A549 (cell line): ENCODE results near the gene SULF2. TPM values are rescaled to one million over a fixed set of nuclear protein-coding genes. Genes with fewer than 3 reads are reported as not detected.

Experiments
- ATAC-seq, 2 experiments: fragments of 200-7000 bp in 1 of 2; fragments of >200 bp in 1 of 2; cut with Nextera tagmentation in 1 of 2; cut with Tn5 transposase in 1 of 2; 3 replicates each; pipeline versions ENCODE4 v1.8.0 to v1.9.1; 2018 to 2020; ENCODE audit warnings: mild to moderate bottlenecking in 1 of 2, moderate library complexity in 1 of 2
- CTCF ChIA-PET: fragments of 300-600 bp; sonication (Branson Sonifier 250); formaldehyde crosslinking; extraction: SDS; loops from one replicate; lab custom pipeline; 2021; ENCODE audit warnings: antibody characterized with exemption, inconsistent platforms; lab: Yijun Ruan, JAX
- POLR2A ChIA-PET: fragments of 350-600 bp; formaldehyde crosslinking; extraction: SDS; loops from one replicate; lab custom pipeline; 2021; ENCODE audit warnings: antibody characterized with exemption, inconsistent platforms; lab: Yijun Ruan, JAX
- DNase-seq, 2 experiments: peaks; one replicate each; pipeline versions ENCODE4 v3.0.0 to v3.0.0-alpha.2; 2011 to 2016; ENCODE audit warnings: low read depth in 1 of 2, low spot score in 1 of 2
- FAIRE-seq: peaks from 2 replicates; lab custom pipeline; 2011; peaks lifted over from hg19 to GRCh38; lab: Jason Lieb, UNC
- H3K27ac ChIP-seq, 2 experiments: fragments of >200 bp; sonication (Bioruptor Twin); formaldehyde crosslinking; 3 replicates each; pipeline ENCODE4 v1.5.1; 2016 to 2017
- H3K4me1 ChIP-seq: fragments of >200 bp; sonication (Bioruptor Twin); formaldehyde crosslinking; 3 replicates; pipeline ENCODE4 v1.6.1; 2016
- H3K4me2 ChIP-seq: fragments of >200 bp; sonication (Bioruptor Twin); formaldehyde crosslinking; 3 replicates; pipeline ENCODE4 v1.6.1; 2016
- H3K4me3 ChIP-seq: fragments of >200 bp; sonication (Bioruptor Twin); formaldehyde crosslinking; 3 replicates; pipeline ENCODE4 v1.5.1; 2016
- H3K9me3 ChIP-seq: fragments of >200 bp; sonication (Bioruptor Twin); formaldehyde crosslinking; 3 replicates; pipeline ENCODE4 v1.6.1; 2016
- BHLHE40 ChIP-seq: IDR thresholded peaks from 2 replicates; pipeline ENCODE4 v1.6.1; 2012; ENCODE audit warnings: low read depth, low read length, inconsistent platforms
- CEBPB ChIP-seq, 2 experiments: fragments of >200 bp in 1 of 2; sonication (Bioruptor Twin) in 1 of 2; formaldehyde crosslinking in 1 of 2; IDR thresholded peaks; 2 replicates each; pipeline ENCODE4 v1.6.1; 2012 to 2016
- ESRRA ChIP-seq: fragments of 150-350 bp; IDR thresholded peaks from 2 replicates; pipeline ENCODE4 v1.6.1; 2014; ENCODE audit warnings: mild to moderate bottlenecking, low read length, borderline replicate concordance
- FOSB ChIP-seq: fragments of 250-450 bp; sonication (Bioruptor Pico); IDR thresholded peaks from 2 replicates; pipeline ENCODE4 v1.5.0; 2020; ENCODE audit warnings: mild to moderate bottlenecking, moderate library complexity
- FOXS1 ChIP-seq: fragments of 250-450 bp; sonication (Bioruptor Pico); IDR thresholded peaks from 2 replicates; pipeline ENCODE4 v1.5.0; 2020; ENCODE audit warnings: mild to moderate bottlenecking, moderate library complexity
- GATA3 ChIP-seq: IDR thresholded peaks from 2 replicates; pipeline ENCODE4 v1.6.1; 2012; ENCODE audit warnings: borderline replicate concordance
- HDAC2 ChIP-seq: fragments of 200-600 bp; sonication (generic); IDR thresholded peaks from 2 replicates; pipeline ENCODE4 v1.6.1; 2016
- JUN ChIP-seq, 2 experiments: fragments of >200 bp; sonication (Bioruptor Twin); formaldehyde crosslinking; IDR thresholded peaks; 2 replicates in 1 of 2; 3 replicates in 1 of 2; pipeline ENCODE4 v1.6.1; 2016 to 2017
- KDM1A ChIP-seq: fragments of 200-600 bp; sonication (generic); IDR thresholded peaks from 2 replicates; pipeline ENCODE4 v1.6.1; 2016; ENCODE audit warnings: low read depth, mild to moderate bottlenecking
- KDM5A ChIP-seq: fragments of 200-600 bp; sonication (generic); IDR thresholded peaks from 2 replicates; pipeline ENCODE4 v1.6.1; 2016; ENCODE audit warnings: antibody characterized with exemption, mild to moderate bottlenecking
- MAFK ChIP-seq: fragments of 450-650 bp; IDR thresholded peaks from 2 replicates; pipeline ENCODE4 v1.6.1; 2014; ENCODE audit not compliant: partially characterized antibody
- NFE2L2 ChIP-seq: fragments of 150-350 bp; conservative IDR thresholded peaks from 2 replicates; pipeline ENCODE4 v1.6.1; 2014; ENCODE audit warnings: low read length
- NPAS2 ChIP-seq: fragments of 250-450 bp; sonication (Bioruptor Pico); IDR thresholded peaks from 2 replicates; pipeline ENCODE4 v1.8.0; 2022; ENCODE audit warnings: mild to moderate bottlenecking, moderate library complexity, borderline replicate concordance
- RAD21 ChIP-seq, 2 experiments: fragments of >200 bp in 1 of 2; sonication (Bioruptor Twin) in 1 of 2; formaldehyde crosslinking in 1 of 2; IDR thresholded peaks in 1 of 2; conservative IDR thresholded peaks in 1 of 2; 2 replicates in 1 of 2; 3 replicates in 1 of 2; pipeline ENCODE4 v1.6.1; 2012 to 2018; ENCODE audit warnings: inconsistent platforms in 1 of 2
- RARB ChIP-seq: fragments of 250-450 bp; sonication (Bioruptor Pico); IDR thresholded peaks from 2 replicates; pipeline ENCODE4 v1.8.0; 2021; ENCODE audit warnings: mild to moderate bottlenecking, moderate library complexity
- RFX5 ChIP-seq: fragments of 450-650 bp; IDR thresholded peaks from 2 replicates; pipeline ENCODE4 v1.7.1; 2014; ENCODE audit warnings: antibody characterized with exemption, mild to moderate bottlenecking, moderate library complexity
- RNF2 ChIP-seq: fragments of 200-600 bp; sonication (generic); IDR thresholded peaks from 2 replicates; pipeline ENCODE4 v1.6.1; 2016; ENCODE audit warnings: low read depth, mild to moderate bottlenecking, antibody characterized with exemption, moderate library complexity, borderline replicate concordance
- SMC3 ChIP-seq: fragments of >200 bp; sonication (Bioruptor Twin); formaldehyde crosslinking; IDR thresholded peaks from 3 replicates; pipeline ENCODE4 v1.6.1; 2018; ENCODE audit warnings: inconsistent platforms
- TFCP2L1 ChIP-seq: fragments of 250-450 bp; sonication (Bioruptor Pico); IDR thresholded peaks from 2 replicates; pipeline ENCODE4 v1.5.0; 2021; ENCODE audit warnings: mild to moderate bottlenecking
- WGBS: methylation state at CpG from one replicate; pipeline ENCODE4 v1.1.6; 2017; ENCODE audit errors: missing lambda C conversion rate; 5-methylcytosine and 5-hydroxymethylcytosine counted together
- polyA plus RNA-seq, 4 experiments: library from polyadenylated mRNA; depleted of rRNA in 3 of 4; stranded (reverse); fragments of >200 nt; fragmentation: RNase III in 1 of 4; extraction: RNeasy Plus Mini Kit Qiagen cat#74134 plus additional on column Dnase treatment in 1 of 4; gene quantifications; 2 replicates in 3 of 4; 3 replicates in 1 of 4; pipeline ENCODE4 v1.2.3, GENCODE V29; 2011 to 2017
- TF ChIP-seq, protein P1 (sequence below): IDR thresholded peaks from 2 replicates; pipeline ENCODE4 v1.6.1; 2012
- TF ChIP-seq, protein P2 (sequence below): fragments of 250-450 bp; sonication (Bioruptor Pico); IDR thresholded peaks from 2 replicates; pipeline ENCODE4 v1.5.0; 2021; ENCODE audit warnings: mild to moderate bottlenecking, moderate library complexity, borderline replicate concordance
- TF ChIP-seq, protein P3 (sequence below): fragments of >200 bp; sonication (Bioruptor Twin); formaldehyde crosslinking; IDR thresholded peaks from 3 replicates; pipeline ENCODE4 v1.5.1; 2016

Gene SULF2
- polyA plus RNA-seq, 2 of the 4 experiments (the other 2 are of a cell fraction) = 5.8 to 16.8 TPM

DNA sequence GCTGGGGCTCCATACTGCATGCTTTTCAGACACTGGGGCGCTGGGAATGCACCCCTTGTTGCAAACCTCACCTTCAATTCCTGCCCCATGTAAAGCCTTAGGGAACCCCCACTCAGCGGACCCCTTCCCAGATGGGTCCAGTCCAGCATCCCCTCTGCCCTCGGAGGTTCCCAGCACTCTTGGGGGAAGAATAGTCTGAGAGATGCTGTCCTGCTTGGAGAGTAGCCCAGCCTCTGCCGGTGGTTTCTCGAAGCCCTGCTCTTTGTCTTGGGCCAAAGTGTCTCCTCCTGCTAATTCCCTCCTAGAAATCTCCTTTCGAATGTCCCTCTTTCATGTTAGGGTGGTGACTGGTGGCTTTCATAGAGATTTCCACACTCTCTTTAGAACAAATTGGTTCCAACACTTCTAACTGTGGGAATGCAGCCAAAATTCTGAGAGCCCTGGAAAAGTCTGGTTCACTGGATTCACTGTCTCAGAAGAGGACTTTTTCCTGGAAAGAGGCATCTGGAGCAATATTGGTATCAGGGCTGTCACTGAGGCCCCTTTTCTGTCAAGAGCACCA lies 24.9 kb upstream of the SULF2 start:
- no peak overlapping the region for H3K27ac ChIP-seq
- no peak overlapping the region for H3K4me3 ChIP-seq
- peaks cover 6% of the 10 kb centered on the region; the same call in 2 of the 3 replicates for H3K4me1 ChIP-seq
- ATAC-seq (no peak; a peak in 1 of 6 replicates), DNase-seq (no peak), FAIRE-seq (no peak)
- WGBS = 32% methylated on average over 6 of the region's 6 CpGs
- peaks cover 13% of the 10 kb centered on the region; the same call in 2 of the 3 replicates for H3K9me3 ChIP-seq
- H3K4me2 ChIP-seq = no peak overlapping the region
- ChIA-PET CTCF (interaction anchor here (1.5 kb wide), 1 partner anchor 811 kb away, joined by 5 read pairs; no protein-coding TSS in a partner anchor), POLR2A (no interaction called here)
- no peak for TF ChIP-seq SMC3
- TF ChIP-seq KDM1A = no peak
- no peak for TF ChIP-seq RARB (CRISPR knock-in tag)
- TF ChIP-seq, protein P1, sequence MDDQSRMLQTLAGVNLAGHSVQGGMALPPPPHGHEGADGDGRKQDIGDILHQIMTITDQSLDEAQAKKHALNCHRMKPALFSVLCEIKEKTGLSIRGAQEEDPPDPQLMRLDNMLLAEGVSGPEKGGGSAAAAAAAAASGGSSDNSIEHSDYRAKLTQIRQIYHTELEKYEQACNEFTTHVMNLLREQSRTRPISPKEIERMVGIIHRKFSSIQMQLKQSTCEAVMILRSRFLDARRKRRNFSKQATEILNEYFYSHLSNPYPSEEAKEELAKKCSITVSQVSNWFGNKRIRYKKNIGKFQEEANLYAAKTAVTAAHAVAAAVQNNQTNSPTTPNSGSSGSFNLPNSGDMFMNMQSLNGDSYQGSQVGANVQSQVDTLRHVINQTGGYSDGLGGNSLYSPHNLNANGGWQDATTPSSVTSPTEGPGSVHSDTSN = no peak
- TF ChIP-seq RNF2 = no peak
- TF ChIP-seq KDM5A = no peak
- TF ChIP-seq TFCP2L1 (CRISPR knock-in tag) = no peak
- TF ChIP-seq CEBPB (IDR thresholded peaks at IDR 0.05) = no peak
- no peak for TF ChIP-seq FOXS1
- TF ChIP-seq, protein P2, sequence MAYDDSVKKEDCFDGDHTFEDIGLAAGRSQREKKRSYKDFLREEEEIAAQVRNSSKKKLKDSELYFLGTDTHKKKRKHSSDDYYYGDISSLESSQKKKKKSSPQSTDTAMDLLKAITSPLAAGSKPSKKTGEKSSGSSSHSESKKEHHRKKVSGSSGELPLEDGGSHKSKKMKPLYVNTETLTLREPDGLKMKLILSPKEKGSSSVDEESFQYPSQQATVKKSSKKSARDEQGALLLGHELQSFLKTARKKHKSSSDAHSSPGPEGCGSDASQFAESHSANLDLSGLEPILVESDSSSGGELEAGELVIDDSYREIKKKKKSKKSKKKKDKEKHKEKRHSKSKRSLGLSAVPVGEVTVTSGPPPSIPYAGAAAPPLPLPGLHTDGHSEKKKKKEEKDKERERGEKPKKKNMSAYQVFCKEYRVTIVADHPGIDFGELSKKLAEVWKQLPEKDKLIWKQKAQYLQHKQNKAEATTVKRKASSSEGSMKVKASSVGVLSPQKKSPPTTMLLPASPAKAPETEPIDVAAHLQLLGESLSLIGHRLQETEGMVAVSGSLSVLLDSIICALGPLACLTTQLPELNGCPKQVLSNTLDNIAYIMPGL (CRISPR knock-in tag) = no peak
- no peak for TF ChIP-seq NFE2L2
- no peak for TF ChIP-seq FOSB (CRISPR knock-in tag)
- TF ChIP-seq, protein P3, sequence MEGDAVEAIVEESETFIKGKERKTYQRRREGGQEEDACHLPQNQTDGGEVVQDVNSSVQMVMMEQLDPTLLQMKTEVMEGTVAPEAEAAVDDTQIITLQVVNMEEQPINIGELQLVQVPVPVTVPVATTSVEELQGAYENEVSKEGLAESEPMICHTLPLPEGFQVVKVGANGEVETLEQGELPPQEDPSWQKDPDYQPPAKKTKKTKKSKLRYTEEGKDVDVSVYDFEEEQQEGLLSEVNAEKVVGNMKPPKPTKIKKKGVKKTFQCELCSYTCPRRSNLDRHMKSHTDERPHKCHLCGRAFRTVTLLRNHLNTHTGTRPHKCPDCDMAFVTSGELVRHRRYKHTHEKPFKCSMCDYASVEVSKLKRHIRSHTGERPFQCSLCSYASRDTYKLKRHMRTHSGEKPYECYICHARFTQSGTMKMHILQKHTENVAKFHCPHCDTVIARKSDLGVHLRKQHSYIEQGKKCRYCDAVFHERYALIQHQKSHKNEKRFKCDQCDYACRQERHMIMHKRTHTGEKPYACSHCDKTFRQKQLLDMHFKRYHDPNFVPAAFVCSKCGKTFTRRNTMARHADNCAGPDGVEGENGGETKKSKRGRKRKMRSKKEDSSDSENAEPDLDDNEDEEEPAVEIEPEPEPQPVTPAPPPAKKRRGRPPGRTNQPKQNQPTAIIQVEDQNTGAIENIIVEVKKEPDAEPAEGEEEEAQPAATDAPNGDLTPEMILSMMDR = no peak
- TF ChIP-seq RAD21 (conservative IDR thresholded peaks at IDR 0.05 in 1 of 2, IDR thresholded peaks at IDR 0.05 in 1 of 2) = no peak

DNA sequence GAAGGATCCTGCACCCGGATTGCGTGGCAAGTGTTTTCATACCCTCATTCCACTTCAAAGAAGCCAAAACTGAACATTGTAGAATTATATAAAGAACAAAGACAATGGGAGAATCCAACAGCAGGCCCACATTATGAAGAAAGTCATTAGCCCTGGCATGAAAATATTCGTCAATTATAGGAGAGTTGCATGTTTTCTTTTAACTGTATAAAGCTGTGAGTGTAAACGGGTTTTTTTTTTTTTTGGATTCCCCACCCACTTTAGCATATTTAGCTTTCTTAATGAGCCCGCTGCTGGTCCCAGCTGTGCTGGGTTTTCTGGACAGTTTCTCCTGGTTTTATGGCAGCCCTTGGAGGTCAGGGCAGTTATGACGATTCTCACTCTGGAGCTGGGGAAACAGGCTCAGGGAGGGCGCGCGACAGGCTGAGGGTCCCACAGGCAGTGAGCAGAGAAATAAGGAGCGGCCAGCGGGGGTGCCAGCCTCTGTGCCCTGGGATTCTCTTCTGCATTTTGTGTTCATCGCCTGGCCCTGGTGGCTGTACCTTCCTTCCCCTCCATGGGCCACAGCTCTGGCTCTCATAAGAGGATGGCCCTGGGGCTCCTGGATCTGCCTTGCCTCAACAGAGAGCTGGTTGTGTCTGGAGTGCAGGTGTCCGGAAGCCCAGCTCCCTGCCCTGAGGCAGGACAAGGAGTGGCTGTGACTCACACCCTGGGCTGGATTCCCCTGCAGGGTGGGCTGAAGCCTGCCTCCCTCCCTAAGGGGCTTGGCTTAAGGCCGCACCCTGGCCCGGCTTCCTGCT lies 24.1 kb upstream of the SULF2 start:
- no peak for TF ChIP-seq MAFK
- no peak for TF ChIP-seq HDAC2
- no peak for TF ChIP-seq RAD21 (conservative IDR thresholded peaks at IDR 0.05 in 1 of 2, IDR thresholded peaks at IDR 0.05 in 1 of 2)
- ATAC-seq (peak in 1 of 2 experiments; percentile 34; a peak in 3 of 6 replicates), FAIRE-seq (no peak), DNase-seq (peak in 1 of 2 experiments; percentile 13)
- Histone ChIP-seq H3K4me2 (no peak overlapping the region), H3K4me3 (no peak overlapping the region), H3K27ac (no peak overlapping the region), H3K9me3 (peaks cover 13% of the 10 kb centered on the region; the same call in 2 of the 3 replicates), H3K4me1 (peaks cover 6% of the 10 kb centered on the region; the same call in 2 of the 3 replicates)
- POLR2A ChIA-PET = no interaction called here
- CTCF ChIA-PET = interaction anchor here (1.5 kb wide), 1 partner anchor 812 kb away, joined by 5 read pairs; no protein-coding TSS in a partner anchor
- 63% methylated on average over 15 of the region's 15 CpGs for WGBS

DNA sequence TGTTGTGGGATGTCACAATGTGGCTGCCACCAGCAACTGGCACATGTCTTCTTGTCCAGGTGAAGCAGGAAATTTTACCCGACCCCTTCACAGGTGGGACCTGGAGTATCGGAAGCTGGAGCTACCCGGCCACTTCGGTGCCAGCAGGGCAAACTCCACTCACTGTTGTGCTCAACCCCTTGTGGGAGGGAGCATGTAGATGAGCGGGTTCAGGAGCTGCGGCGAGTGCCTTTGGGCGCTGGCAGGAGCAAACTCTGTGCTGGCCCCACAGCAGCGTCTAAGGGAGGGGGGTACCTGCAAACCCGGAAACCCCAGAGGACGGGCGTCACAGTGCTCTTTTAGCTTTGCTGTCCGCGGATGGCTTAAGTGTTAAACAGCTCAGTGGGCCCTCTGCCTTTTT lies 20.7 kb upstream of the SULF2 start:
- no peak for ATAC-seq
- WGBS = 33% methylated on average over 14 of the region's 14 CpGs
- DNase-seq = no peak

More for the DNA sequence above, 20.7 kb upstream of the SULF2 start:
- no peak for FAIRE-seq
- H3K9me3 ChIP-seq = no peaks in the 10 kb centered on the region
- H3K4me3 ChIP-seq = no peak overlapping the region
- peaks cover 6% of the 10 kb centered on the region; the same call in 2 of the 3 replicates for H3K4me1 ChIP-seq
- H3K4me2 ChIP-seq = no peak overlapping the region
- no peak overlapping the region for H3K27ac ChIP-seq
- POLR2A ChIA-PET = no interaction called here
- CTCF ChIA-PET = interaction anchor here (3.6 to 3.8 kb wide), 2 partner anchors 19 to 815 kb away, joined by 12 to 18 read pairs; no protein-coding TSS in a partner anchor
- TF ChIP-seq HDAC2 (no peak), BHLHE40 (no peak), NPAS2 (no peak), MAFK (no peak), JUN (IDR thresholded peaks at IDR 0.05) (no peak), RFX5 (no peak), ESRRA (no peak), GATA3 (no peak)
